ENCODE results near the gene MMP14. TPM values are rescaled to one million over a fixed set of nuclear protein-coding genes. Genes with fewer than 3 reads are reported as not detected.
"Not testable (repeated sequence)": the region's sequence is repeated elsewhere in the genome, so short reads cannot be mapped to it uniquely, and the experiment has no call there.

MMP14 gene
- total and polyA plus RNA-seq, 2 of the 8 experiments (the other 6 are each of a cell fraction or from before 2014, with no cell fraction given) = 58.2 to 86.8 TPM

DNA sequence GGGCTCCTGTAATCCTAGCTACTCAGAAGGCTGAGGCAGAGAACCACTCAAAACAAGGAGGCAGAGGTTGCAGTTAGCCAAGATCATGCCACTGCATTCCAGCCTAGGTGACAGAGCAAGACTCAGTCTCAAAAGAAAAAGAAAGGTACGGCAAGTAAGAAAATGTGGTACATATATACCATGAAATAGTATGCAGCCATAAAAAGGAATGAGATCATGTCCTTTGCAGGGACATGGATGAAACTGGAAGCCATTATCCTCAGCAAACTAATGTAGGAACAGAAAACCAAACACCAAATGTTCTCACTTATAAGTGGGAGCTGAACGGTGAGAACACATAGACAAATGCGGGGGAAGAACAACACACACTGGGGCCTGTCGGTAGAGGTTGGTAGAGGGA is 31.1 kb upstream of the MMP14 start:
- H3K14ac ChIP-seq (ENCODE audit: insufficient read length); H4K91ac ChIP-seq (replicated peaks; ENCODE audit: insufficient read length, low read length); H3K56ac ChIP-seq (replicated peaks; ENCODE audit: insufficient read length, low read depth, low read length); H3K23ac ChIP-seq (ENCODE audit: insufficient read length); H3K9ac ChIP-seq (replicated peaks in 1 of 4; ENCODE audit: extremely low read depth in 1 of 4, low read depth in 3 of 4, low read length in 3 of 4); H3K27me3 ChIP-seq (replicated peaks in 1 of 4; ENCODE audit: control insufficient read depth in 3 of 4, extremely low read depth in 1 of 4, insufficient read depth in 3 of 4, low read length in 3 of 4); H4K5ac ChIP-seq (ENCODE audit: insufficient read length, low read depth, low read length); H2AK5ac ChIP-seq (ENCODE audit: low read depth, low read length); H3K4me1 ChIP-seq (replicated peaks in 1 of 4; ENCODE audit: control insufficient read depth in 3 of 4, insufficient read depth in 4 of 4, low read length in 3 of 4); H3K4me2 ChIP-seq (ENCODE audit: insufficient read depth in 1 of 2, low read depth in 2 of 2, low read length in 2 of 2); H2BK20ac ChIP-seq (ENCODE audit: low read length); H3K23me2 ChIP-seq (ENCODE audit: low read depth, low read length); H2AFZ ChIP-seq (ENCODE audit: low read length); H4K8ac ChIP-seq (ENCODE audit: extremely low read depth, insufficient read depth, low read length); DNase-seq (ENCODE audit: low read depth in 1 of 2, low spot score in 2 of 2); H2BK120ac ChIP-seq (replicated peaks; ENCODE audit: low read depth, low read length); H3K4me3 ChIP-seq (ENCODE audit: extremely low read depth in 1 of 4, insufficient read depth in 2 of 4, low read depth in 3 of 4, low read length in 4 of 4); H3K9me3 ChIP-seq (ENCODE audit: insufficient read depth in 2 of 2, low read depth in 1 of 2, low read length in 1 of 2); H2BK15ac ChIP-seq (ENCODE audit: low read length); H3K79me1 ChIP-seq (ENCODE audit: low read depth, low read length); H4K20me1 ChIP-seq (replicated peaks in 1 of 2; ENCODE audit: control insufficient read depth in 1 of 2, insufficient read depth in 2 of 2, low read length in 2 of 2); H2BK5ac ChIP-seq (ENCODE audit: low read depth, low read length); H3K36me3 ChIP-seq (ENCODE audit: control insufficient read depth in 2 of 4, insufficient read depth in 4 of 4, low read length in 3 of 4); FAIRE-seq; H3K27ac ChIP-seq (ENCODE audit: low read depth, low read length); H3K18ac ChIP-seq (ENCODE audit: extremely low read depth, low read length); H2BK12ac ChIP-seq (ENCODE audit: low read depth, low read length); H3K4ac ChIP-seq (replicated peaks; ENCODE audit: insufficient read length, low read depth, low read length); H3K79me2 ChIP-seq (ENCODE audit: control insufficient read depth in 1 of 2, insufficient read depth in 2 of 2, low read length in 2 of 2): not testable (repeated sequence)
- 85% methylated on average over 4 of the region's 4 CpGs; no CpG with 5 or more reads in 1 of the 2 experiments for WGBS, 2 experiments (ENCODE audit: extremely low coverage in 1 of 2, insufficient coverage in 1 of 2, insufficient read length in 1 of 2, insufficient replicate concordance in 2 of 2, low coverage in 1 of 2, low lambda C conversion rate in 2 of 2, missing lambda C conversion rate in 1 of 2)
- CTCF ChIA-PET (ENCODE audit: partially characterized antibody) = interaction anchor here (1.1 to 53.1 kb wide), 5 partner anchors 9 to 54 kb away, joined by 3 to 1562 read pairs (median 18); partner anchors contain the start of genes LRP10, MMP14 and REM2
- POLR2A ChIA-PET (ENCODE audit: partially characterized antibody) = interaction anchor here (1.1 kb wide), 1 partner anchor 10 kb away, joined by 3 read pairs; the partner anchor contains the start of gene SLC7A7

Measured in H1 (cell line).